ENCODE results near the gene TMC7.

The TMC7 gene

GRCh38 chr16:19011169-19011731 is 27.5 kb downstream of the TMC7 start:
- no peak for TF ChIP-seq CTCF (IDR thresholded peaks at IDR 0.05; ENCODE audit: low read depth, low read length, missing control alignments)
- in situ Hi-C loops (cut with HindIII; ENCODE audit: low sequenced_read_pairs) = no loop called here
- no peak for DNase-seq (ENCODE audit: low read depth)
- H3K4me3 ChIP-seq (ENCODE audit: low read depth, low read length) = no peak overlapping the region

- TF ChIP-seq CTCF (IDR thresholded peaks at IDR 0.05; ENCODE audit: low read depth, low read length, missing control alignments) = no peak
- H3K4me3 ChIP-seq (ENCODE audit: low read depth, low read length) = no peak overlapping the region
- in situ Hi-C loops (cut with HindIII; ENCODE audit: low sequenced_read_pairs) = no loop called here
- DNase-seq (ENCODE audit: low read depth) = no peak
Measured at GRCh38 chr16:19014461-19014860, 30.7 kb downstream of the TMC7 start.

- in situ Hi-C loops (cut with HindIII; ENCODE audit: low sequenced_read_pairs) = no loop called here
- no peak overlapping the region for H3K4me3 ChIP-seq (ENCODE audit: low read depth, low read length)
- no peak for DNase-seq (ENCODE audit: low read depth)
- TF ChIP-seq CTCF (IDR thresholded peaks at IDR 0.05; ENCODE audit: low read depth, low read length, missing control alignments) = no peak
Measured at GRCh38 chr16:19017179-19017578, 33.4 kb downstream of the TMC7 start.

- H3K4me3 ChIP-seq (ENCODE audit: low read depth, low read length) = no peak overlapping the region
- no peak for DNase-seq (ENCODE audit: low read depth)
- in situ Hi-C loops (cut with HindIII; ENCODE audit: low sequenced_read_pairs) = loop anchor here (5.0 kb wide), 1 partner anchor 48 kb away; no protein-coding TSS in a partner anchor
- TF ChIP-seq CTCF (IDR thresholded peaks at IDR 0.05; ENCODE audit: low read depth, low read length, missing control alignments) = no peak
Measured at GRCh38 chr16:19020689-19021088, 37.0 kb downstream of the TMC7 start.

GRCh38 chr16:19021747-19022146 is 38.0 kb downstream of the TMC7 start:
- no peak for TF ChIP-seq CTCF (IDR thresholded peaks at IDR 0.05; ENCODE audit: low read depth, low read length, missing control alignments)
- no peak overlapping the region for H3K4me3 ChIP-seq (ENCODE audit: low read depth, low read length)
- DNase-seq (ENCODE audit: low read depth) = no peak
- in situ Hi-C loops (cut with HindIII; ENCODE audit: low sequenced_read_pairs) = loop anchor here (5.0 kb wide), 1 partner anchor 49 kb away; no protein-coding TSS in a partner anchor

- DNase-seq (ENCODE audit: low read depth) = no peak
- no peak overlapping the region for H3K4me3 ChIP-seq (ENCODE audit: low read depth, low read length)
- in situ Hi-C loops (cut with HindIII; ENCODE audit: low sequenced_read_pairs) = no loop called here
- no peak for TF ChIP-seq CTCF (IDR thresholded peaks at IDR 0.05; ENCODE audit: low read depth, low read length, missing control alignments)
Measured at GRCh38 chr16:19027416-19027815, 43.7 kb downstream of the TMC7 start.
